Measurements from ENCODE around the gene LRRC7. TPM values are rescaled to one million over a fixed set of nuclear protein-coding genes. Genes with fewer than 3 reads are reported as not detected.

The LRRC7 gene
- total and polyA plus RNA-seq, 2 donors (not counting 1 experiment from before 2014, with no cell fraction given), result 0.03 TPM; not detected in 1

- no peaks in the 10 kb centered on the region for H3K36me3 ChIP-seq (ENCODE audit: control insufficient read depth, insufficient read depth, low read length)
- no peak overlapping the region for H3K4me3 ChIP-seq (replicated peaks in 1 of 4; ENCODE audit: control extremely low read depth in 1 of 4, insufficient read depth in 1 of 4, low read depth in 3 of 4, low read length in 4 of 4)
- H3K4me2 ChIP-seq (ENCODE audit: extremely low read depth, insufficient read depth, low read length), result no peak overlapping the region
- H4K20me1 ChIP-seq (ENCODE audit: control insufficient read depth, extremely low read depth, insufficient read depth, low read length), result no peaks in the 10 kb centered on the region
- no peak for TF ChIP-seq CTCF (conservative IDR thresholded peaks at IDR 0.05 in 1 of 2, IDR thresholded peaks at IDR 0.05 in 1 of 2; ENCODE audit: low read depth in 1 of 2, low read length in 2 of 2)
- no peak for TF ChIP-seq EZH2 (IDR thresholded peaks at IDR 0.05; ENCODE audit: low read length, missing control alignments)
- H3K4me1 ChIP-seq (ENCODE audit: control insufficient read depth, extremely low read depth, insufficient read depth, low read length), result no peaks in the 10 kb centered on the region
- no peaks in the 10 kb centered on the region for H3K79me2 ChIP-seq (ENCODE audit: control insufficient read depth, insufficient read depth, low read length)
- no peaks in the 10 kb centered on the region for H3K27me3 ChIP-seq (ENCODE audit: control insufficient read depth, insufficient read depth, low read length)
- peak in 1 of 2 donors; percentile 15 for DNase-seq (ENCODE audit: low read depth in 2 of 2)
- no peak overlapping the region for H3K9ac ChIP-seq (ENCODE audit: insufficient read depth, low read length)
- H3K27ac ChIP-seq (ENCODE audit: insufficient read depth, low read length), result no peak overlapping the region
- no peaks in the 10 kb centered on the region for H3K9me3 ChIP-seq (ENCODE audit: control insufficient read depth, insufficient read depth, low read depth, low read length)
- no peak overlapping the region for H2AFZ ChIP-seq (ENCODE audit: low read length)
Observed at GRCh38 chr1:69991644-69992043, 423.9 kb downstream of the LRRC7 start.

GRCh38 chr1:69992594-69992993 lies 424.9 kb downstream of the LRRC7 start:
- H3K4me1 ChIP-seq (ENCODE audit: control insufficient read depth, extremely low read depth, insufficient read depth, low read length), result no peaks in the 10 kb centered on the region
- no peaks in the 10 kb centered on the region for H3K79me2 ChIP-seq (ENCODE audit: control insufficient read depth, insufficient read depth, low read length)
- no peaks in the 10 kb centered on the region for H4K20me1 ChIP-seq (ENCODE audit: control insufficient read depth, extremely low read depth, insufficient read depth, low read length)
- DNase-seq (ENCODE audit: low read depth in 2 of 2), result no peak
- TF ChIP-seq EZH2 (IDR thresholded peaks at IDR 0.05; ENCODE audit: low read length, missing control alignments) (no peak), CTCF (conservative IDR thresholded peaks at IDR 0.05 in 1 of 2, IDR thresholded peaks at IDR 0.05 in 1 of 2; ENCODE audit: low read depth in 1 of 2, low read length in 2 of 2) (no peak)
- no peak overlapping the region for H3K4me3 ChIP-seq (replicated peaks in 1 of 4; ENCODE audit: control extremely low read depth in 1 of 4, insufficient read depth in 1 of 4, low read depth in 3 of 4, low read length in 4 of 4)
- H3K9me3 ChIP-seq (ENCODE audit: control insufficient read depth, insufficient read depth, low read depth, low read length), result no peaks in the 10 kb centered on the region
- no peak overlapping the region for H2AFZ ChIP-seq (ENCODE audit: low read length)
- no peak overlapping the region for H3K9ac ChIP-seq (ENCODE audit: insufficient read depth, low read length)
- H3K27ac ChIP-seq (ENCODE audit: insufficient read depth, low read length), result no peak overlapping the region
- no peaks in the 10 kb centered on the region for H3K36me3 ChIP-seq (ENCODE audit: control insufficient read depth, insufficient read depth, low read length)
- H3K4me2 ChIP-seq (ENCODE audit: extremely low read depth, insufficient read depth, low read length), result no peak overlapping the region
- no peaks in the 10 kb centered on the region for H3K27me3 ChIP-seq (ENCODE audit: control insufficient read depth, insufficient read depth, low read length)

DNA sequence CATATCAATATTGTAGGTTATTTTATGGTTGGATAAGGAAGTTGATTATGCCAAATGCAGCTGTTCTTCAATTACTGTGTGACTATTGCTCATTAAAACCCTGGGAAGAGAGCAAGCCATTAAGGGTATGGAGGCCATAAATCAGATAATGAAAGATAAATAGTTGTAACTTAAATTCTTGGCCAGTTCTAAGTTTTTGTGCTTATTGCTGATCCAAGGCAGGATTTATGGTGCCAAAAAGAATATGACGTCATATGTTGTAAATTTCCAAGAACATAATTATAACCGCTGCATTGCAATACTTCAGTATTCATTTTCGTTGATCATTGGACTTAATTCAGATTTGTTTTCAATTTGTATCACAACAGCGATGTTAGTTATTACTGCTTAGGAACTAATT lies 426.1 kb downstream of the LRRC7 start:
- Histone ChIP-seq H3K4me2 (ENCODE audit: extremely low read depth, insufficient read depth, low read length) (no peak overlapping the region), H2AFZ (ENCODE audit: low read length) (no peak overlapping the region), H4K20me1 (ENCODE audit: control insufficient read depth, extremely low read depth, insufficient read depth, low read length) (no peaks in the 10 kb centered on the region), H3K27ac (ENCODE audit: insufficient read depth, low read length) (no peak overlapping the region), H3K4me3 (replicated peaks in 1 of 4; ENCODE audit: control extremely low read depth in 1 of 4, insufficient read depth in 1 of 4, low read depth in 3 of 4, low read length in 4 of 4) (no peak overlapping the region), H3K9me3 (ENCODE audit: control insufficient read depth, insufficient read depth, low read depth, low read length) (no peaks in the 10 kb centered on the region), H3K27me3 (ENCODE audit: control insufficient read depth, insufficient read depth, low read length) (no peaks in the 10 kb centered on the region), H3K79me2 (ENCODE audit: control insufficient read depth, insufficient read depth, low read length) (no peaks in the 10 kb centered on the region), H3K4me1 (ENCODE audit: control insufficient read depth, extremely low read depth, insufficient read depth, low read length) (no peaks in the 10 kb centered on the region), H3K36me3 (ENCODE audit: control insufficient read depth, insufficient read depth, low read length) (no peaks in the 10 kb centered on the region), H3K9ac (ENCODE audit: insufficient read depth, low read length) (no peak overlapping the region)
- peak in 1 of 2 donors; percentile 72 for DNase-seq (ENCODE audit: low read depth in 2 of 2)
- TF ChIP-seq EZH2 (IDR thresholded peaks at IDR 0.05; ENCODE audit: low read length, missing control alignments), result no peak
- no peak for TF ChIP-seq CTCF (conservative IDR thresholded peaks at IDR 0.05 in 1 of 2, IDR thresholded peaks at IDR 0.05 in 1 of 2; ENCODE audit: low read depth in 1 of 2, low read length in 2 of 2)

All from fibroblast of lung (primary cell).